ENCODE results near the gene PHF21B.
"Not testable (repeated sequence)": the region's sequence is repeated elsewhere in the genome, so short reads cannot be mapped to it uniquely, and the experiment has no call there.

The PHF21B gene

DNA sequence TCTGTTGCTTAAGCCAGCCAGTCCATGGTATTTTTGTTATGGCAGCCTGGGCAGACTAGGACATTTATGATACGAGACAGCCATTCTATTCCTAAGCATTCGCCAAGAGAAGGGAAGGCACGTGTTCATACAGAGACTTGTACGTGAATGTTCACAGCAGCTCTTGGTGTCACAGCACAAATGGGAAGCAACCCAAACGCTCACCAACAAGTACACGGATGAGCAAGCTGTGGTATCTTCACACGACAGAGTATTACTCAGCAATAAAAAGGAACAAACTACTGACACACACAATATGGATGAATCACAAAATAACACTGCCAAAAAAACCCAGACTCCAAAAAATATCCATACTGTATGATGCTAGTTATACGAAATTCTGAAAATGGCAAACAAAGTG, 85.1 kb downstream of the PHF21B start:
- TF ChIP-seq, protein P1, sequence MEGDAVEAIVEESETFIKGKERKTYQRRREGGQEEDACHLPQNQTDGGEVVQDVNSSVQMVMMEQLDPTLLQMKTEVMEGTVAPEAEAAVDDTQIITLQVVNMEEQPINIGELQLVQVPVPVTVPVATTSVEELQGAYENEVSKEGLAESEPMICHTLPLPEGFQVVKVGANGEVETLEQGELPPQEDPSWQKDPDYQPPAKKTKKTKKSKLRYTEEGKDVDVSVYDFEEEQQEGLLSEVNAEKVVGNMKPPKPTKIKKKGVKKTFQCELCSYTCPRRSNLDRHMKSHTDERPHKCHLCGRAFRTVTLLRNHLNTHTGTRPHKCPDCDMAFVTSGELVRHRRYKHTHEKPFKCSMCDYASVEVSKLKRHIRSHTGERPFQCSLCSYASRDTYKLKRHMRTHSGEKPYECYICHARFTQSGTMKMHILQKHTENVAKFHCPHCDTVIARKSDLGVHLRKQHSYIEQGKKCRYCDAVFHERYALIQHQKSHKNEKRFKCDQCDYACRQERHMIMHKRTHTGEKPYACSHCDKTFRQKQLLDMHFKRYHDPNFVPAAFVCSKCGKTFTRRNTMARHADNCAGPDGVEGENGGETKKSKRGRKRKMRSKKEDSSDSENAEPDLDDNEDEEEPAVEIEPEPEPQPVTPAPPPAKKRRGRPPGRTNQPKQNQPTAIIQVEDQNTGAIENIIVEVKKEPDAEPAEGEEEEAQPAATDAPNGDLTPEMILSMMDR (IDR thresholded peaks at IDR 0.05; ENCODE audit: extremely low read depth, missing control alignments), result no peak
- no peak for DNase-seq (ENCODE audit: low spot score)

DNA sequence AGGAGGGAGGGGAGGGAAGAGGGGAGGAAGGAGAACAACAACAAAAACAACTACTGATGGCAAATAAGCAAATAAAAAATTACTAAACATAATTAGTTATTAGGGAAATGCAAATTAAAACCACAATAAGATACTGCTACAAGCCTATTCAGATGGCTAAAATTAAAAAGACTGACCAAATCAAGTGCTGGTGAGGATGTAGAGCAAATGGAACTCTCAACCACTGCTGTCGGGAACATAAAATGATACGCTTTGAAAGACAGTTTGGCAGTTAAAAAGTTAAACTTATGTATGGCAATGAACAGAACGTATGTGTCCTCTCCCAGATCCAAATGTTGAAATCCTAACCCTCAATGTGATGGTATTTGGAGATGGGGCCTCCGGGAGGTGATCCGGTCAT, 85.7 kb downstream of the PHF21B start:
- TF ChIP-seq, protein P1 (IDR thresholded peaks at IDR 0.05; ENCODE audit: extremely low read depth, missing control alignments), result no peak
- no peak for DNase-seq (ENCODE audit: low spot score)

DNA sequence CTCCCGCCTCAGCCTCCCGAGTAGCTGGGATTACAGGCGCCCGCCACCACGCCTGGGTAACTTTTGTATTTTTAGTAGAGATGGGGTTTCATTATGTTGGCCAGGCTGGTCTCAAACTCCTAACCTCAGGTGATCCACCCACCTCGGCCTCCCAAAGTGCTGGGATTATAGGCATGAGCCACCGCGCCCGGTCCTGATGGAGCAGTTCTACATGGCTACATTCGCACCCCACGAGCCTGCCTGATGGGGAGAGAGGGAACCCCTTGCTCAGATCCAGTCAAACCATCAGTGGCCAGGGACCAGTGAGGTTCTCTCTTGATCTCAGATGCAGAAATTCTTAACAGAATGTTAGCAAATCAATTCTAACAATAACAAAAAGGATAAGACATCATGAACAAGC, 88.0 kb downstream of the PHF21B start:
- not testable (repeated sequence) for DNase-seq (ENCODE audit: low spot score)

DNA sequence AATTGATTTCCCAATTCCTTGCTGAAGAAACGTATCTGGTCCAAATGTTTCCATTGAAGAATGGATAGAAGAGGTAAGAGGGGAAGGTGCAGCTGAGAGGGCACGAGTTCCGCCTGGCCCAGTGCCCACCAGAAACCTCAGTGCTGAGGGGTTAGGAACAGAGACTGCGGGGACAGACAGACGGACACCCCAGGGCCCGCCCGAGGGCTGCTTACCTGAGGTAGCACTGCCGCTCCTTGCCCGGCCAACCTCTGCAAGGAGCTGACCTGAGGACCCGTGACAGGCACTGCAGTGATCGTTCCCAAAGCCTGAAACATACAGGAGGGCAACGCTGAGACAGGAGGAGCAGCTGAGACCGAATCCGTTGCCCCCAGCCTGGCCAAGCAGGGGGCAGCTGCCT, 89.6 kb downstream of the PHF21B start:
- TF ChIP-seq, protein P1 (IDR thresholded peaks at IDR 0.05; ENCODE audit: extremely low read depth, missing control alignments), result no peak
- no peak for DNase-seq (ENCODE audit: low spot score)

DNA sequence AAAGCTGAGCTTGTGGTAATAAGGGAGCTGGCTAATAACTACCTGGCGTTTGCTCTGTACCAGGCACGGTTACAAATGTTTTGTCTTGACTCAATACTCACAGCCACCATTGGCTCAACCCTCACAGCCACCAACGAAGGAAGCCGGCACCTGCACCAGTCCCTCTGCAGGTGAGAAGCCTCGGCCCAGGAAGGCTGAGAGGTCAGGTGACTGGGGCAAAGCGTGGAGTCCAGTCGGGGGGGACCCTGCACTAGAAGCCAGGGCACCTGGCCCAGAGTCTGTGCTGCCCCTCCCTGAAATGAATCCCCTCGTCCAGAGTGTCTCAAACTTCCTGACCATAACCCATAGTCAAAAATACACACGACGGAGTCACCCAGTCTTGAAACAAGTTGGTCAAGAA, 90.1 kb downstream of the PHF21B start:
- TF ChIP-seq, protein P1 (IDR thresholded peaks at IDR 0.05; ENCODE audit: extremely low read depth, missing control alignments), result no peak
- no peak for DNase-seq (ENCODE audit: low spot score)

DNA sequence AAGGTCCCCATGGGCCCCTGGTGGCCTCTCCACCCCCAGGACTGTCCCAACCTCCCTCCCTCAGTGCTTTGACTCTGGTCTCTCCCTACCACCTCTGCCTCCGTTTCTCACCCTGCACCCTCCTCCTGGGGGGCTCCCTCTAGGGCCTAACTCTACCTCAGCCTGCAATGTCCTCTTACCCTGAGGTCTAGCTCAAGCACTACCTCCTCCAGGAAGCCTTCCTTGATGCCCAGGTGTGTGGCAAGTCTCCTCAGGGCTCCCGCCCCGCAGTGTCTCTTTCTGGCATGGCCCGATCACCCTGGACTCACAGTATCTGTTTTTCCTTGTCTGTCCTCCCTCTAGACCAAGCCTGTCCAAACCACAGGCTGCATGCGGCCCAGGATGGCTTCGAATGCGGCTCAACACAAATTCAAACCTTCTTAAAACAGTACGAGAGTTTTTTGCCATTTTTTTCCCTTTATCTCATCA, 90.8 kb downstream of the PHF21B start:
- TF ChIP-seq, protein P1 (IDR thresholded peaks at IDR 0.05; ENCODE audit: extremely low read depth, missing control alignments), result no peak

DNA sequence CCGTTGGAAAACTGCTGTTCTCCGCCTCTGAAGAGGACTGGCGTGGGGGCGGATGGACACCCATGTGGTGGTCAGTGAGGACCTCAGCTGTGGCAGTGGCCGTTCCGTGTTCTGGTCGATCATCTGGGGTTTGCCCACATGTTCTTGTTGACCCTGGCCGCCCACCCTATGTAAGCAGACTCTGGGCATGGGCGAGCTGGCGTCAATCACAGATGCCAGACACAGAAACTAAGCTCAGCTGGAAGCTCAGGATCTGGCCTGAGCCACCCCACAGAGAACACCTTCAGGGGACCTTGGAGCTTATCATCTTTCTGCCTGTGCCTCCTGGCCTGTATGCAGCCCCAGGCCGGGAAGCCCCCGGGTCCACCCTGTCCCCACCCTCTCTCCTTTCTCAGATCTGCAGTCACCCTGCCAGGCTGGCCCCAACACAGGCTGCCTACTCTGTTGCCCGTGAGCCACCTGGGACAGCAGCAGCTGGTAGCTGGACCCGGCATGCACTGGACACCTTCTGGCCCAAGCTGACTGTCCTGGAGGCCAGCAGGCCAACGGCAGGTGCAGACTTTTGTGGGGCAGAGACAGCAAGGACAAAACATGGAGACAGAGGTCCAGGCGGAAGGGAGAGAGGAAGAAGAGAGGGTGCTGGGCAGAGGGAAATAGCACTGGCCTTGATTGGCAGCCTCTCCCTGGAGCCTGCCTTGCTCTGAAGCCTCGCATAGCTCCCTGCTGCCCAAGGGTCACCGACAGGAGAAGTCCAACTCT, 91.5 kb downstream of the PHF21B start:
- no peak for DNase-seq (ENCODE audit: low spot score)
- TF ChIP-seq, protein P1 (IDR thresholded peaks at IDR 0.05; ENCODE audit: extremely low read depth, missing control alignments), result no peak

More for the DNA sequence above, 90.8 kb downstream of the PHF21B start:
- DNase-seq (ENCODE audit: low spot score), result no peak

All from GM20000 (cell line).